Suprapubic skin (tissue), 4 donors: ENCODE data around the gene RAP1B. TPM values are rescaled to one million over a fixed set of nuclear protein-coding genes. Genes with fewer than 3 reads are reported as not detected.
A peak's percentile ranks its signal among the peaks of the same experiment; 100 is the strongest.

Source experiments
- DNase-seq, 2 donors: peaks; one replicate each; pipeline ENCODE4 v3.0.0-alpha.2; 2019; ENCODE audit warnings: low spot score in 2 of 2
- H3K27ac ChIP-seq: fragments of 200-600 bp; sonication (generic); one replicate; pipeline ENCODE4 v1.5.1; 2019
- H3K27me3 ChIP-seq: fragments of 200-600 bp; sonication (generic); one replicate; pipeline ENCODE4 v1.5.1; 2019
- H3K36me3 ChIP-seq: fragments of 200-600 bp; sonication (generic); one replicate; pipeline ENCODE4 v1.5.1; 2019
- H3K4me1 ChIP-seq: fragments of 200-600 bp; sonication (generic); one replicate; pipeline ENCODE4 v1.5.1; 2019
- H3K4me3 ChIP-seq: fragments of 200-600 bp; sonication (generic); one replicate; pipeline ENCODE4 v1.5.1; 2019; ENCODE audit warnings: mild to moderate bottlenecking
- H3K9me3 ChIP-seq: fragments of 200-600 bp; sonication (generic); one replicate; pipeline ENCODE4 v1.5.1; 2019
- EP300 ChIP-seq: sonication (generic); formaldehyde crosslinking; IDR thresholded peaks from one replicate; pipeline ENCODE4 v1.6.1; 2017; ENCODE audit warnings: antibody characterized with exemption
- POLR2A ChIP-seq, 2 donors: fragments of 450-650 bp; IDR thresholded peaks; one replicate each; pipeline ENCODE4 v1.6.1; 2017; ENCODE audit warnings: antibody characterized with exemption in 2 of 2, mild to moderate bottlenecking in 2 of 2, moderate library complexity in 2 of 2
- POLR2AphosphoS5 ChIP-seq, 3 donors: sonication (generic); formaldehyde crosslinking; IDR thresholded peaks; one replicate each; pipeline ENCODE4 v1.6.1; 2017; ENCODE audit warnings: antibody characterized with exemption in 3 of 3
- WGBS: methylation state at CpG from one replicate; pipeline ENCODE4 v1.1.5; 2018; 5-methylcytosine and 5-hydroxymethylcytosine counted together
- total RNA-seq, 4 donors: library from RNA; depleted of rRNA; stranded (reverse); fragments of >200 nt; gene quantifications; one replicate each; pipeline ENCODE4 v1.1.0, GENCODE V29; 2016
- TF ChIP-seq, protein P1 (sequence below), 2 donors: fragments of 200-600 bp in 1 of 2; fragments of 450-650 bp in 1 of 2; sonication (generic) in 1 of 2; IDR thresholded peaks; one replicate each; pipeline ENCODE4 v1.5.1; 2016 to 2019; ENCODE audit warnings: antibody characterized with exemption in 2 of 2, mild to moderate bottlenecking in 1 of 2, moderate library complexity in 1 of 2

RAP1B gene
- total RNA-seq, 4 donors from 2014 or later, result 95.2 to 154 (median 115) TPM

DNA sequence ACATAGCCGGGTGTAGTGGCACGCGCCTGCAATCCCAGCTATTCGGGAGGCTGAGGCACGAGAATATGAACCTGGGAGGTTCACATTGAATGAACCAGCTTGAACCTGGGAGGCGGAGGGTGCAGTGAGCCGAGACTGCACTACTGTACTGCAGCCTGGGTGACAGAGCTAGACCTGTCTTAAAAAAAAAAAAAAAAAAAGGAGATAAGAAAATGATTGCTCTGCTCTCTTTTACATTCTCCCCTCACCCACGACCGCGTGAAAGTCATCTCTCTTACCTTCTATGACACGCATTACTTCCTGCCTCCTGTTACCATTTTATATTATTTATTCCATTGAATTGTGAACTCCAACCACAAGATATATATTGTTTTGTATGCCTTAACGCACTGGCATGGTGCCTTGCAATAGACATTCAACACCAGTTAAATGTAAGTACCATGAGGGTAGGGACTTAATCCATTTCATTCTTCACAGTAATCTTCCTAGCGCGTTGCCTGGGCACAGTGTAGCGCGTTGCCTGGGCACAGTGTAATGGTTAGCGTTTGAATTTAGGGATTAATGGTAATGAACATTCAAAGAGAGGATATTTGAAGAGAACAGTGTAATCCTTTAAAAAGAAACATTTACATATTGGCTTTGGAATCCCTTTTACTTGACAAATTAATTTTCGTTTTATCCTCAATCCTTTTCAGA lies 2.7 kb downstream of the RAP1B start:
- peak overlapping the region; percentile 84 for H3K4me3 ChIP-seq
- 86% methylated on average over 18 of the region's 18 CpGs for WGBS
- H3K4me1 ChIP-seq, result peaks cover 62% of the 10 kb centered on the region
- no peak overlapping the region for H3K27ac ChIP-seq
- no peak for DNase-seq
- TF ChIP-seq, protein P1, sequence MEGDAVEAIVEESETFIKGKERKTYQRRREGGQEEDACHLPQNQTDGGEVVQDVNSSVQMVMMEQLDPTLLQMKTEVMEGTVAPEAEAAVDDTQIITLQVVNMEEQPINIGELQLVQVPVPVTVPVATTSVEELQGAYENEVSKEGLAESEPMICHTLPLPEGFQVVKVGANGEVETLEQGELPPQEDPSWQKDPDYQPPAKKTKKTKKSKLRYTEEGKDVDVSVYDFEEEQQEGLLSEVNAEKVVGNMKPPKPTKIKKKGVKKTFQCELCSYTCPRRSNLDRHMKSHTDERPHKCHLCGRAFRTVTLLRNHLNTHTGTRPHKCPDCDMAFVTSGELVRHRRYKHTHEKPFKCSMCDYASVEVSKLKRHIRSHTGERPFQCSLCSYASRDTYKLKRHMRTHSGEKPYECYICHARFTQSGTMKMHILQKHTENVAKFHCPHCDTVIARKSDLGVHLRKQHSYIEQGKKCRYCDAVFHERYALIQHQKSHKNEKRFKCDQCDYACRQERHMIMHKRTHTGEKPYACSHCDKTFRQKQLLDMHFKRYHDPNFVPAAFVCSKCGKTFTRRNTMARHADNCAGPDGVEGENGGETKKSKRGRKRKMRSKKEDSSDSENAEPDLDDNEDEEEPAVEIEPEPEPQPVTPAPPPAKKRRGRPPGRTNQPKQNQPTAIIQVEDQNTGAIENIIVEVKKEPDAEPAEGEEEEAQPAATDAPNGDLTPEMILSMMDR (IDR thresholded peaks at IDR 0.05), result no peak
- TF ChIP-seq EP300, result no peak
- no peak for TF ChIP-seq POLR2A (IDR thresholded peaks at IDR 0.05)
- no peak for TF ChIP-seq POLR2AphosphoS5 (IDR thresholded peaks at IDR 0.05)
- no peaks in the 10 kb centered on the region for H3K9me3 ChIP-seq
- H3K36me3 ChIP-seq, result no peaks in the 10 kb centered on the region
- no peaks in the 10 kb centered on the region for H3K27me3 ChIP-seq

DNA sequence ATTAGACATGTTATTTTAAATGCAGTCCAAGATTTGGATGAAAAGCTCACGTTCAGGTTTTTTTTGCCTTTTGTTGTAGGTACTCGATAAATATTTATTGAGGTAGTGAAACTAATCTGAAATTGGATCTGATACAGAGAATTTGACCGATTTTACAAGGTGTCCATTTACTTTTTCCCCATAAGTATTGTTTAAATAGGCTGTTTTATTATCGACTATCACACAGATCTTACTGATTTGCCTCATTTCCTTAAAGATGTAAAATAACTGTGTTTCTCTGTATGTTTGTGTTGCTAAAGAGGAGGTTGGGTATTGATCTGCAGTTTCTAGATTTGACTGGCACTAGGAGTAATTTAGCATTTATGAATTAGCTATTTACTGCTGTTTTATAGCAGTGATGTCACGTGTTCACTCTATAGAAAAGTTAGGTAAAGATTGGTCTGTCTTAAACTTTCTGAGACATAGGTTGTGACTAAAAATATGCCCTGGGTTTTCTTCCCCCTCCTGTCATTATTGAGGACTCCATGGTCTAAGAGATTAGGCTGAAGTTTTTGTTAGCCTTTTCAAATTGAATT lies 3.5 kb downstream of the RAP1B start:
- no peak for DNase-seq
- no peaks in the 10 kb centered on the region for H3K36me3 ChIP-seq
- no peaks in the 10 kb centered on the region for H3K9me3 ChIP-seq
- H3K27me3 ChIP-seq, result no peaks in the 10 kb centered on the region
- 53% methylated on average over 5 of the region's 5 CpGs for WGBS
- H3K4me1 ChIP-seq, result peaks cover 69% of the 10 kb centered on the region
- H3K27ac ChIP-seq, result no peak overlapping the region
- TF ChIP-seq POLR2AphosphoS5 (IDR thresholded peaks at IDR 0.05), result no peak
- TF ChIP-seq POLR2A (IDR thresholded peaks at IDR 0.05), result no peak
- TF ChIP-seq EP300, result no peak
- TF ChIP-seq, protein P1 (IDR thresholded peaks at IDR 0.05), result no peak
- H3K4me3 ChIP-seq, result peak overlapping the region; percentile 84

DNA sequence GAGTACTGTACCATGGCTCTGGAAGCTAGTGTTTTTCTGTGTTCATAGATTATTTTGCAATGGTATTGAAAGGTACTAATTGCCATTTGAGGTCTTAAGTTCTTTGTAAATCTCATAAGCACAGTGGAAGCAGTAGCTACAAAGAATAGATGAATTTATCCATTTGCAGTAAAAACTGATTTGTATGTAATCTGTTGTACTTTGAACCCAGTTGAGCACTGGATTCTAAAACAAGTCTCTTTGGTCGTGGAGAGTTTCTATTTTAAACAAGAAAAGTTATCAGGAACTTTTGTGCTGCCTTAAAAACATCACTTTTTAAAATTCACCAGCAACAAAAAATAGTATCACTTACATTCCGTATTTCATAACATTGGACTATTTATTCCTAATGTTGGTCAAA lies 4.1 kb downstream of the RAP1B start:
- H3K9me3 ChIP-seq, result no peaks in the 10 kb centered on the region
- WGBS, result 38% methylated on average over 2 of the region's 2 CpGs
- no peaks in the 10 kb centered on the region for H3K36me3 ChIP-seq
- no peak overlapping the region for H3K4me3 ChIP-seq
- no peak for DNase-seq
- TF ChIP-seq POLR2A (IDR thresholded peaks at IDR 0.05), result no peak
- H3K27ac ChIP-seq, result no peak overlapping the region
- peaks cover 72% of the 10 kb centered on the region for H3K4me1 ChIP-seq
- no peaks in the 10 kb centered on the region for H3K27me3 ChIP-seq

DNA sequence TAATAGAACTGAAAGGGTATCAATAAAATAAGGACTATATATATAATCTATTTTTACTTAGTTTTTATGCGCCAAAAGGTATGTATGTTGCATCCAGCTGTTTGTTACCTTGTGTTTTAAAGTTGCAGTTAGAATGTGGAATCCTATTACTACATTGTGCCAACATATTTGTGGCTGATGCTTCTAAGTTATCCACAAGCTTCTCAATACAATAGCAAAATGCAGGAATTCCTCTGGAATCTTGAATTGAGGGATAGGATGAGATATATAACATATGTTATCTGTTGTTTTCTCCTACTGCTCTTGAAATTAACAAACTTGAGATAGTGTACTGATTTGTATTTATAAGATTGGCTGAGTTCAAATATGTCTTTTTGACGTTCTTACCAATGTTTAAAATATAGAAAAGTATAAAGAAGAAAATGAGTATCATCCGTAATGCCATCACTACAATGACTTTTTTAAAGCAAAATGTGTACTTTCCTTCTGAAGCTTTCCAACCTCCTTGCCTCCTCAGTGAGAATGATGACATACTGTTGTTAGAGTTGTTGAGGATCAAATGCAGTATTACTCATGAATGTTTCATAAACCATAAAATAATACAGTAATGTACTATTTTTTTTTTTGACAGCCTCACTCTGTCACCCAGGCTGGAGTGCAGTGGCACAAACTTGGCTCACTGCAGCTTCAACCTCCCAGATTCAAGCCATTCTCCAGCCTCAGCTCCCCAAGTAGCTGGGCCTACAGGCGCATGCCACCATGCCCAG lies 6.6 kb downstream of the RAP1B start:
- no peak overlapping the region for H3K27ac ChIP-seq
- no peak overlapping the region for H3K4me3 ChIP-seq
- H3K27me3 ChIP-seq, result no peaks in the 10 kb centered on the region
- WGBS, result 76% methylated on average over 4 of the region's 4 CpGs
- no peaks in the 10 kb centered on the region for H3K9me3 ChIP-seq
- H3K4me1 ChIP-seq, result peaks cover 90% of the 10 kb centered on the region
- H3K36me3 ChIP-seq, result no peaks in the 10 kb centered on the region
- no peak for DNase-seq
- TF ChIP-seq, protein P1 (IDR thresholded peaks at IDR 0.05), result no peak
- TF ChIP-seq POLR2AphosphoS5 (IDR thresholded peaks at IDR 0.05) (no peak), POLR2A (IDR thresholded peaks at IDR 0.05) (no peak), EP300 (no peak)

DNA sequence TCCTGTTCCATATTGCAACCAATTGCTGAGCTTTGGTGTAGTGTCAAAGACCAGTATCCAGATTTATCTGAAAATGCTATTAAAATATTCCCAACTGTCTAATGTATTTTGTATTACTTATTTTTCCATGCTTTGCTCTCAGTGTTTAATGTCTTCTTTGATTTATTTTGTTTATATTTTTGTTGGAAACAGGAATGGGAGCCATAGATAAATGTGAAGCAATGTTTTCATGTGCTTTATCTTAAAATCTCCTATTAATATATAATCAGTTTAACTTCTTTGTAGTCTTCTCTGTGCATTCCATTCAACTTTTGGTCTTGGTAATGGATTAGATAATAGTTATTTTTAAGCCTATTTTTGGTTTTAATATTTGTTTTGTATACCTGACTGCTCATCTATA lies 8.8 kb downstream of the RAP1B start:
- H3K9me3 ChIP-seq, result no peaks in the 10 kb centered on the region
- H3K27me3 ChIP-seq, result no peaks in the 10 kb centered on the region
- no peak overlapping the region for H3K27ac ChIP-seq
- H3K4me3 ChIP-seq, result no peak overlapping the region
- no peaks in the 10 kb centered on the region for H3K36me3 ChIP-seq
- no peak for TF ChIP-seq EP300
- no peak for TF ChIP-seq POLR2AphosphoS5 (IDR thresholded peaks at IDR 0.05)
- TF ChIP-seq, protein P1 (IDR thresholded peaks at IDR 0.05), result no peak
- no peak for TF ChIP-seq POLR2A (IDR thresholded peaks at IDR 0.05)
- DNase-seq, result no peak
- peaks cover 83% of the 10 kb centered on the region for H3K4me1 ChIP-seq
